Natural killer cell (primary cell): Measurements from ENCODE around the gene TRIM66. TPM values are rescaled to one million over a fixed set of nuclear protein-coding genes. Genes with fewer than 3 reads are reported as not detected.

Experiments used
- ATAC-seq, 3 donors: fragments of 150-1000 bp in 2 of 3; fragments of 200-7000 bp in 1 of 3; cut with Tn5 transposase; 1 replicate in 1 of 3; 2 replicates in 2 of 3; pipeline ENCODE4 v1.10.0; 2021; ENCODE audit warnings: mild to moderate bottlenecking in 2 of 3, moderate library complexity in 2 of 3
- DNase-seq, 2 donors: peaks; one replicate each; pipeline versions ENCODE4 v3.0.0 to v3.0.0-alpha.2; 2013 to 2021; ENCODE audit warnings: mixed read lengths in 1 of 2
- H3K27ac ChIP-seq: one replicate; pipeline ENCODE4 v1.5.1; 2013; ENCODE audit warnings: mild to moderate bottlenecking, low read length
- H3K27me3 ChIP-seq: one replicate; pipeline ENCODE4 v1.6.1; 2013; ENCODE audit warnings: low read length; ENCODE audit not compliant: control insufficient read depth, insufficient read depth
- H3K36me3 ChIP-seq: one replicate; pipeline ENCODE4 v1.6.1; 2013; ENCODE audit warnings: low read length; ENCODE audit not compliant: control insufficient read depth, insufficient read depth
- H3K4me1 ChIP-seq: one replicate; pipeline ENCODE4 v1.6.1; 2013; ENCODE audit warnings: low read length; ENCODE audit not compliant: control insufficient read depth, insufficient read depth
- H3K4me3 ChIP-seq: one replicate; pipeline ENCODE4 v1.5.1; 2013; ENCODE audit warnings: low read length
- H3K9me3 ChIP-seq: one replicate; pipeline ENCODE4 v1.6.1; 2013; ENCODE audit warnings: low read length; ENCODE audit not compliant: control insufficient read depth, insufficient read depth
- H3K27ac Mint-ChIP-seq, 2 donors: one replicate each; pipeline ENCODE4 v1.8.0; 2022; ENCODE audit warnings: mild to moderate bottlenecking in 2 of 2, mixed read lengths in 2 of 2, moderate library complexity in 1 of 2
- H3K27me3 Mint-ChIP-seq, 2 donors: one replicate each; pipeline ENCODE4 v1.8.0; 2022; ENCODE audit warnings: low read depth in 2 of 2, mixed read lengths in 2 of 2
- H3K36me3 Mint-ChIP-seq: one replicate; pipeline ENCODE4 v1.8.0; 2022; ENCODE audit warnings: mixed read lengths
- H3K4me1 Mint-ChIP-seq, 2 donors: one replicate each; pipeline ENCODE4 v1.8.0; 2022; ENCODE audit warnings: mixed read lengths in 2 of 2
- H3K4me3 Mint-ChIP-seq: one replicate; pipeline ENCODE4 v1.8.0; 2022; ENCODE audit warnings: mild to moderate bottlenecking, moderate library complexity, mixed read lengths
- H3K9me3 Mint-ChIP-seq, 2 donors: one replicate each; pipeline ENCODE4 v1.8.0; 2022; ENCODE audit warnings: mixed read lengths in 2 of 2
- WGBS: methylation state at CpG from one replicate; pipeline ENCODE4 v1.1.7; 2013; ENCODE audit warnings: missing lambda C conversion rate; ENCODE audit not compliant: insufficient coverage; 5-methylcytosine and 5-hydroxymethylcytosine counted together
- intact Hi-C: fragments of 100-400 bp; cut with micrococcal nuclease; formaldehyde crosslinking; loops from one replicate; pipeline ENCODE4 v1.14.2; 2022
- total RNA-seq, 4 donors: library from RNA; stranded (reverse); fragments of 120-200 nt in 1 of 4; gene quantifications; one replicate each; pipeline versions ENCODE4 v1.2.3 to v1.2.4, GENCODE V29; 2013 to 2022
- TF ChIP-seq, protein P1 (sequence below): fragments of 200-600 bp; IDR thresholded peaks from one replicate; pipeline ENCODE4 v1.8.0; 2022; ENCODE audit warnings: antibody characterized with exemption

Gene TRIM66
- total RNA-seq, 3 donors from 2014 or later (not counting 1 experiment from before 2014, with no cell fraction given), result 13.7 to 24.4 (median 14.3) TPM

DNA sequence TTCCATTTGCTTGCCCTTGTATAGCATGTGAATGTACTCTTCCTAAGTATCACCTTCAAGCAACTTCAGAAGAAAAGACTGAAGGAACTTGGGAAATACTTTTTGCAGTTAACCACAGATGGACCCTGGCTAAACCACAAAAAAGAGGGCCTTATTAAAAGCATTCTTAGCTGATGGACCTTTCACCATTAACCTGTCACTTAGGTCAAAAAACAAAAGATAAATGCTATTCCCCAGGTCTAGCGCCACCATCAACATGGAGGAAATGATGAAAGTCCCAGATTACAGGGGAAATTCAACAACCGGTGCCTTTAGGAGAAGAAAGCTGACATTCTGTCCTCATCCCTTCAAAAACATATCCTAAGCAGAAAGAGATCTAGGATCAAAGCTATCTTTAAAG lies 117.9 kb downstream of the TRIM66 start:
- no peak overlapping the region for H3K27ac Mint-ChIP-seq
- Histone ChIP-seq H3K36me3 (no peaks in the 10 kb centered on the region), H3K9me3 (no peaks in the 10 kb centered on the region), H3K27ac (no peak overlapping the region), H3K4me1 (no peaks in the 10 kb centered on the region), H3K27me3 (no peaks in the 10 kb centered on the region), H3K4me3 (no peak overlapping the region)
- DNase-seq (no peak), ATAC-seq (no peak)
- H3K9me3 Mint-ChIP-seq, result no peaks in the 10 kb centered on the region
- no peaks in the 10 kb centered on the region for H3K36me3 Mint-ChIP-seq
- WGBS, result 79% methylated on average over 2 of the region's 2 CpGs
- intact Hi-C loops, result no loop called here
- TF ChIP-seq, protein P1, sequence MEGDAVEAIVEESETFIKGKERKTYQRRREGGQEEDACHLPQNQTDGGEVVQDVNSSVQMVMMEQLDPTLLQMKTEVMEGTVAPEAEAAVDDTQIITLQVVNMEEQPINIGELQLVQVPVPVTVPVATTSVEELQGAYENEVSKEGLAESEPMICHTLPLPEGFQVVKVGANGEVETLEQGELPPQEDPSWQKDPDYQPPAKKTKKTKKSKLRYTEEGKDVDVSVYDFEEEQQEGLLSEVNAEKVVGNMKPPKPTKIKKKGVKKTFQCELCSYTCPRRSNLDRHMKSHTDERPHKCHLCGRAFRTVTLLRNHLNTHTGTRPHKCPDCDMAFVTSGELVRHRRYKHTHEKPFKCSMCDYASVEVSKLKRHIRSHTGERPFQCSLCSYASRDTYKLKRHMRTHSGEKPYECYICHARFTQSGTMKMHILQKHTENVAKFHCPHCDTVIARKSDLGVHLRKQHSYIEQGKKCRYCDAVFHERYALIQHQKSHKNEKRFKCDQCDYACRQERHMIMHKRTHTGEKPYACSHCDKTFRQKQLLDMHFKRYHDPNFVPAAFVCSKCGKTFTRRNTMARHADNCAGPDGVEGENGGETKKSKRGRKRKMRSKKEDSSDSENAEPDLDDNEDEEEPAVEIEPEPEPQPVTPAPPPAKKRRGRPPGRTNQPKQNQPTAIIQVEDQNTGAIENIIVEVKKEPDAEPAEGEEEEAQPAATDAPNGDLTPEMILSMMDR, result no peak
- H3K4me1 Mint-ChIP-seq, result no peaks in the 10 kb centered on the region
- no peak overlapping the region for H3K4me3 Mint-ChIP-seq
- H3K27me3 Mint-ChIP-seq, result peaks cover 16 to 63% of the 10 kb centered on the region in 2 donors

Other genes starting within 250 kb of the TRIM66 start
- gene STK33, start 88.4 kb downstream of the TRIM66 start, total RNA-seq, result under 1 TPM in 1 of 3 donors, not detected in 2; 0.24 TPM
- 1,000 to 10,000 TPM in 1 of 3 donors, 100 to 1,000 TPM in 2; 672 to 1,208 (median 807) TPM for gene RPL27A, start 127 bp upstream of the TRIM66 start, total RNA-seq
- 1 to 10 TPM; 4.0 to 7.0 (median 4.0) TPM for gene AKIP1, start 228.5 kb upstream of the TRIM66 start, total RNA-seq